Measurements from ENCODE around the gene KIF9. TPM values are rescaled to one million over a fixed set of nuclear protein-coding genes. Genes with fewer than 3 reads are reported as not detected.
A peak's percentile ranks its signal among the peaks of the same experiment; 100 is the strongest.

KIF9 gene
- total RNA-seq, 4 donors from 2014 or later = 8.8 to 23.4 (median 15.3) TPM

- Histone ChIP-seq H3K4me3 (no peak overlapping the region), H3K36me3 (no peaks in the 10 kb centered on the region), H3K9me3 (no peaks in the 10 kb centered on the region), H3K27me3 (no peaks in the 10 kb centered on the region), H3K4me1 (peaks cover 12% of the 10 kb centered on the region), H3K27ac (no peak overlapping the region)
- DNase-seq (ENCODE audit: low spot score in 2 of 2) = no peak
- no peak for TF ChIP-seq EP300 (IDR thresholded peaks at IDR 0.05)
- TF ChIP-seq CTCF (IDR thresholded peaks at IDR 0.05) = no peak
- TF ChIP-seq POLR2AphosphoS5 (IDR thresholded peaks at IDR 0.05) = no peak
- TF ChIP-seq POLR2A (IDR thresholded peaks at IDR 0.05) = no peak
Observed at GRCh38 chr3:47267490-47267824, 15.1 kb downstream of the KIF9 start.

- 51% methylated on average over 11 of the region's 11 CpGs for WGBS
- peak in 1 of 2 donors; percentile 85 for DNase-seq (ENCODE audit: low spot score in 2 of 2)
- Histone ChIP-seq H3K9me3 (no peaks in the 10 kb centered on the region), H3K27ac (no peak overlapping the region), H3K4me3 (no peak overlapping the region), H3K27me3 (no peaks in the 10 kb centered on the region), H3K4me1 (peaks cover 12% of the 10 kb centered on the region), H3K36me3 (no peaks in the 10 kb centered on the region)
- TF ChIP-seq POLR2A (IDR thresholded peaks at IDR 0.05) (no peak), POLR2AphosphoS5 (IDR thresholded peaks at IDR 0.05) (no peak), EP300 (IDR thresholded peaks at IDR 0.05) (no peak), CTCF (IDR thresholded peaks at IDR 0.05) (no peak)
Observed at GRCh38 chr3:47266709-47267489, 15.7 kb downstream of the KIF9 start.

GRCh38 chr3:47265725-47266428 is 16.7 kb downstream of the KIF9 start:
- no peak for DNase-seq (ENCODE audit: low spot score in 2 of 2)
- TF ChIP-seq CTCF (IDR thresholded peaks at IDR 0.05) (no peak), POLR2A (IDR thresholded peaks at IDR 0.05) (no peak)
- Histone ChIP-seq H3K36me3 (no peaks in the 10 kb centered on the region), H3K27ac (no peak overlapping the region), H3K4me1 (peaks cover 12% of the 10 kb centered on the region), H3K9me3 (no peaks in the 10 kb centered on the region), H3K27me3 (no peaks in the 10 kb centered on the region), H3K4me3 (no peak overlapping the region)
- WGBS = 86% methylated on average over 10 of the region's 10 CpGs

- 93% methylated on average over 1 of the region's 1 CpG for WGBS
- TF ChIP-seq POLR2AphosphoS5 (IDR thresholded peaks at IDR 0.05) (no peak), CTCF (IDR thresholded peaks at IDR 0.05) (no peak), EP300 (IDR thresholded peaks at IDR 0.05) (no peak), POLR2A (IDR thresholded peaks at IDR 0.05) (no peak)
- H3K4me3 ChIP-seq = no peak overlapping the region
- DNase-seq (ENCODE audit: low spot score in 2 of 2) = no peak
- H3K36me3 ChIP-seq = no peaks in the 10 kb centered on the region
- no peaks in the 10 kb centered on the region for H3K9me3 ChIP-seq
- H3K27ac ChIP-seq = no peak overlapping the region
- no peaks in the 10 kb centered on the region for H3K27me3 ChIP-seq
- H3K4me1 ChIP-seq = peaks cover 12% of the 10 kb centered on the region
Observed at GRCh38 chr3:47265008-47265407, 17.6 kb downstream of the KIF9 start.

- no peak for DNase-seq (ENCODE audit: low spot score in 2 of 2)
- TF ChIP-seq CTCF (IDR thresholded peaks at IDR 0.05) (no peak), POLR2AphosphoS5 (IDR thresholded peaks at IDR 0.05) (no peak), POLR2A (IDR thresholded peaks at IDR 0.05) (no peak), EP300 (IDR thresholded peaks at IDR 0.05) (no peak)
- Histone ChIP-seq H3K4me1 (peaks cover under 1% of the 10 kb centered on the region), H3K36me3 (no peaks in the 10 kb centered on the region), H3K9me3 (no peaks in the 10 kb centered on the region), H3K27me3 (no peaks in the 10 kb centered on the region), H3K4me3 (no peak overlapping the region), H3K27ac (no peak overlapping the region)
- 71% methylated on average over 3 of the region's 3 CpGs for WGBS
Observed at GRCh38 chr3:47261301-47261700, 21.3 kb downstream of the KIF9 start.

Data from suprapubic skin (tissue), 4 donors.